Ishikawa (cell line): ENCODE data around the gene SHC1.

Source experiments
- FOXM1 ChIP-seq: IDR thresholded peaks from 2 replicates; pipeline ENCODE4 v1.6.1; 2012; ENCODE audit warnings: low read depth, borderline replicate concordance
- RAD21 ChIP-seq: IDR thresholded peaks from 2 replicates; pipeline ENCODE4 v1.6.1; 2012; ENCODE audit warnings: low read depth
- REST ChIP-seq: IDR thresholded peaks from 2 replicates; pipeline ENCODE4 v1.6.1; 2012; ENCODE audit warnings: low read depth, mild to moderate bottlenecking
- TEAD4 ChIP-seq: IDR thresholded peaks from 2 replicates; pipeline ENCODE4 v1.6.1; 2012
- USF1 ChIP-seq: IDR thresholded peaks from 2 replicates; pipeline ENCODE4 v1.6.1; 2012
- ZBTB7A ChIP-seq: IDR thresholded peaks from 2 replicates; pipeline ENCODE4 v1.6.1; 2012; ENCODE audit warnings: low read depth

- TF ChIP-seq RAD21, result no peak
- no peak for TF ChIP-seq USF1
- TF ChIP-seq REST, result no peak
- TF ChIP-seq TEAD4, result no peak
- TF ChIP-seq ZBTB7A, result no peak
- no peak for TF ChIP-seq FOXM1
Measured at GRCh38 chr1:154962795-154963330, 7.7 kb downstream of the SHC1 start.
